ENCODE results near the gene C1orf35. TPM values are rescaled to one million over a fixed set of nuclear protein-coding genes. Genes with fewer than 3 reads are reported as not detected.

Gene C1orf35
- total and polyA plus RNA-seq, 12 donors = 5.0 to 42.0 (median 15.7) TPM

DNA sequence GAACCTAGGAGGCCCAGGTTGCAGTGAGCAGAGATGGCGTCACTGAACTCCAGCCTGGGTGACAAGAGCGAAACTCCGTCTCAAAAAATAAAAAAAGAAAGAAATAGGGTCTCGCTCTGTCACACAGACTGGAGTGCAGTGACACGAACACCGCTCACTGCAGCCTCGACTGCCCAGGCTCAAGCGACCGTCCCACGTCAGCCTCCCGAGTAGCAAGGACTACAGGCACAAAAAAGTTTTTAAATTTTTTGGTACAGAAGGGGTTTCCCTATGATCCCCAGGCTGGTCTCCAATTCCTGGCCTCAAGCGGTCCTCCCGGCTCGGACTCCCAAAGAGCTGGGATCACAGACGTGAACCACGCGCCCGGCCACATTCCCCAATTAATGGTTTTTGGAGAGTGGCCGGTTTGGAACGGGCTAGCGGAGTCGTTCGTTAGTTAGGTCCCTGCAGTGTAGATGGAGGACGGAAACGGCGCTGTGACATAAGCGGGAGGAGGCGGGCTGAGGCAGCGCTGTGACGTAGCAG lies 36.3 kb upstream of the C1orf35 start:
- no peak for TF ChIP-seq POLR2A (IDR thresholded peaks at IDR 0.05)
- TF ChIP-seq, protein P1, sequence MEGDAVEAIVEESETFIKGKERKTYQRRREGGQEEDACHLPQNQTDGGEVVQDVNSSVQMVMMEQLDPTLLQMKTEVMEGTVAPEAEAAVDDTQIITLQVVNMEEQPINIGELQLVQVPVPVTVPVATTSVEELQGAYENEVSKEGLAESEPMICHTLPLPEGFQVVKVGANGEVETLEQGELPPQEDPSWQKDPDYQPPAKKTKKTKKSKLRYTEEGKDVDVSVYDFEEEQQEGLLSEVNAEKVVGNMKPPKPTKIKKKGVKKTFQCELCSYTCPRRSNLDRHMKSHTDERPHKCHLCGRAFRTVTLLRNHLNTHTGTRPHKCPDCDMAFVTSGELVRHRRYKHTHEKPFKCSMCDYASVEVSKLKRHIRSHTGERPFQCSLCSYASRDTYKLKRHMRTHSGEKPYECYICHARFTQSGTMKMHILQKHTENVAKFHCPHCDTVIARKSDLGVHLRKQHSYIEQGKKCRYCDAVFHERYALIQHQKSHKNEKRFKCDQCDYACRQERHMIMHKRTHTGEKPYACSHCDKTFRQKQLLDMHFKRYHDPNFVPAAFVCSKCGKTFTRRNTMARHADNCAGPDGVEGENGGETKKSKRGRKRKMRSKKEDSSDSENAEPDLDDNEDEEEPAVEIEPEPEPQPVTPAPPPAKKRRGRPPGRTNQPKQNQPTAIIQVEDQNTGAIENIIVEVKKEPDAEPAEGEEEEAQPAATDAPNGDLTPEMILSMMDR (IDR thresholded peaks at IDR 0.05) = no peak
- intact Hi-C loops (cut with DNase I) = no loop called here
- 23 to 25% (median 23%) methylated on average over 24 to 30 of the region's 30 CpGs for WGBS, 4 donors
- no peaks in the 10 kb centered on the region for H3K27me3 ChIP-seq
- H3K4me1 ChIP-seq (replicated peaks in 1 of 2) = peaks cover 15 to 33% of the 10 kb centered on the region in 2 donors
- H3K9me3 ChIP-seq (replicated peaks in 1 of 3) = no peaks in the 10 kb centered on the region
- peak overlapping the region in 2 of 4 donors; percentile 8 to 87 for H3K4me3 ChIP-seq
- DNase-seq = no peak
- H3K36me3 ChIP-seq (replicated peaks in 1 of 2) = peaks cover 0 to 4% of the 10 kb centered on the region in 2 donors
- peak overlapping the region; percentile 72 to 99 (median 98) for H3K27ac ChIP-seq

DNA sequence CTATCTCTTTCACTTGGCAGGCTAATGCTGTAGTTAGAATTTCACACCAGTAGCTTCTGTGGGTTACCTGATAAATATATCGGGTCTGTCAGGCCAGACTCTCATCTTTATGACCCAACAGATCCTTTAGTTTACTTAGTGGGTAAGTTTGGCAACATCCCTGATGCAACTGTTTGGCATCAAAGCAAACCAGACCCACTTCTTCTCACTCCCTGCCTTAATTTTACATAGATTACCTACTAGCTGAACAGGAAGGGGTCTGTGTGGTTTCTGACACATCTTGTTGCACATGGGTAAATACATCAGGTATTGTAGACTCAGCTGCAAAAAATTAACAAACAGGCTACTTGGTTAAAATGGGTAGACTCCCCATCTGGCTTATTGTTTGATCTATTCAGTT lies 33.8 kb upstream of the C1orf35 start:
- Histone ChIP-seq H3K27ac (no peak overlapping the region), H3K27me3 (no peaks in the 10 kb centered on the region), H3K36me3 (replicated peaks in 1 of 2) (no peaks in the 10 kb centered on the region), H3K9me3 (replicated peaks in 1 of 3) (no peaks in the 10 kb centered on the region), H3K4me3 (no peak overlapping the region), H3K4me1 (replicated peaks in 1 of 2) (peaks cover 13 to 15% of the 10 kb centered on the region in 2 donors)
- TF ChIP-seq POLR2A (IDR thresholded peaks at IDR 0.05) = no peak
- TF ChIP-seq, protein P1 (IDR thresholded peaks at IDR 0.05) = no peak
- WGBS, 4 donors = 45 to 60% (median 52%) methylated on average over 1 of the region's 1 CpG
- DNase-seq = no peak
- intact Hi-C loops (cut with DNase I) = no loop called here

DNA sequence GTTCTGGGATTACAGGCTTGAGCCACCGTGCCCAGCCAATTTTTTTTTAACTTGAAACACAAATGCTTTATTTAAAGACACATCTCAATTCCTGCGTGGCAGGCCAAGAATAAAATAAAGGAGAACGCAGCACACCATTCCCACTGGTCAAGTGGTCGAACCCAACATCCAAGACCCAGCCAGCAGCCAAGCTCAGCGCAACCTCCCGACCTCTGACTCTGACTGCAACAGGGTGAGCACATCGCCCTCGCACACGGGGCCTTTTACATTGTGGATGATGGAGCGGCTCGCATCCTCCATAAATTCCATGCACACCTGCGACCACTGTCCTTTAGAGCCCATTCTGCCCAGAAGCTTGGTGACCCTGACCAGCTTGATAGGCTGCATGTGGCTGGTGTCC lies 31.5 kb upstream of the C1orf35 start:
- WGBS, 4 donors = 79 to 87% (median 83%) methylated on average over 4 to 12 of the region's 12 CpGs
- DNase-seq = no peak
- H3K9me3 ChIP-seq (replicated peaks in 1 of 3) = no peaks in the 10 kb centered on the region
- no peak overlapping the region for H3K4me3 ChIP-seq
- no peak overlapping the region for H3K27ac ChIP-seq
- peaks cover 5 to 8% of the 10 kb centered on the region in 2 donors for H3K4me1 ChIP-seq (replicated peaks in 1 of 2)
- TF ChIP-seq, protein P1 (IDR thresholded peaks at IDR 0.05) = no peak
- TF ChIP-seq POLR2A (IDR thresholded peaks at IDR 0.05) = no peak
- H3K27me3 ChIP-seq = no peaks in the 10 kb centered on the region
- intact Hi-C loops (cut with DNase I) = loop anchor here in 1 of 2 donors (5.0 kb wide), 1 partner anchor 383 kb away; no protein-coding TSS in a partner anchor
- H3K36me3 ChIP-seq (replicated peaks in 1 of 2) = no peaks in the 10 kb centered on the region

DNA sequence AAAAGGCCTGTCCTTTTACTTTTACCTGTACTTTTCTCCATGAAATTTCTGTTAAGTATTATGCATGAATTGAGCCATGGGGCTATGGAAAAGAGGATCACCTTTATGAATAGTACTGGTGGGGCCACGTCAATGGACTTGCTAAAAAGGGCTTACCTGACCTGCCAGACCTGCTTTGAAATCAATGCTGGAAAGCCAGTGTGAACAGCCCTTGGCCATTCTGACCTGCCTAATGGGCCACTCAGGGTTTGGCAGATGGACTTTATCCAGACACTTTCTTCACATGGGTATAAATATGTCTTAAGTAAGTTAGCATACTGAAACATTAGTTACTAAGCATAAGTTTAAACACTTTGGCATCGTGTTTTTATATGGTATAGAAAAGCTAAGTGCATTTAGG lies 28.6 kb upstream of the C1orf35 start:
- no peaks in the 10 kb centered on the region for H3K9me3 ChIP-seq (replicated peaks in 1 of 3)
- peaks cover 0 to 8% of the 10 kb centered on the region in 2 donors for H3K4me1 ChIP-seq (replicated peaks in 1 of 2)
- TF ChIP-seq, protein P1 (IDR thresholded peaks at IDR 0.05) = no peak
- no peak for TF ChIP-seq POLR2A (IDR thresholded peaks at IDR 0.05)
- intact Hi-C loops (cut with DNase I) = loop anchor here in 1 of 2 donors (5.0 kb wide), 1 partner anchor 386 kb away; no protein-coding TSS in a partner anchor
- no peak overlapping the region for H3K4me3 ChIP-seq
- no peaks in the 10 kb centered on the region for H3K36me3 ChIP-seq (replicated peaks in 1 of 2)
- DNase-seq = no peak
- no peaks in the 10 kb centered on the region for H3K27me3 ChIP-seq
- no peak overlapping the region for H3K27ac ChIP-seq
- WGBS, 4 donors = 77 to 93% (median 84%) methylated on average over 2 of the region's 2 CpGs

Data from adrenal gland (tissue), 12 donors.